CD14-positive monocyte (primary cell): ENCODE measurements around the gene RRP9. TPM values are rescaled to one million over a fixed set of nuclear protein-coding genes. Genes with fewer than 3 reads are reported as not detected.

Experiments
- DNase-seq, 3 donors: peaks; one replicate each; pipeline ENCODE4 v3.0.0-alpha.2; 2011 to 2022
- H2AFZ ChIP-seq: 2 replicates; pipeline ENCODE4 v1.6.0; 2012; ENCODE audit warnings: mild to moderate bottlenecking, low read depth, low read length, inconsistent platforms; ENCODE audit not compliant: insufficient read depth, poor library complexity, severe bottlenecking
- H3K27ac ChIP-seq, 2 donors: 1 replicate in 1 of 2; 2 replicates in 1 of 2; pipeline ENCODE4 v1.5.1; 2012 to 2013; ENCODE audit warnings: low read length in 2 of 2, control low read depth in 1 of 2, inconsistent platforms in 1 of 2, low read depth in 1 of 2, mild to moderate bottlenecking in 1 of 2
- H3K27me3 ChIP-seq, 2 donors: one replicate each; pipeline versions ENCODE4 v1.6.0 to v1.6.1; 2011 to 2013; ENCODE audit warnings: low read length in 2 of 2; ENCODE audit not compliant: control insufficient read depth in 2 of 2, insufficient read depth in 2 of 2
- H3K36me3 ChIP-seq, 2 donors: replicated peaks in 1 of 2; 1 replicate in 1 of 2; 2 replicates in 1 of 2; pipeline versions ENCODE4 v1.5.1 to v1.6.1; 2012 to 2013; ENCODE audit warnings: low read length in 2 of 2, control low read depth in 1 of 2, inconsistent platforms in 1 of 2, mild to moderate bottlenecking in 1 of 2; ENCODE audit not compliant: insufficient read depth in 2 of 2, control insufficient read depth in 1 of 2
- H3K4me1 ChIP-seq, 2 donors: 1 replicate in 1 of 2; 2 replicates in 1 of 2; pipeline versions ENCODE4 v1.5.1 to v1.6.1; 2012 to 2013; ENCODE audit warnings: low read length in 2 of 2, control low read depth in 1 of 2, inconsistent platforms in 1 of 2, mild to moderate bottlenecking in 1 of 2, moderate library complexity in 1 of 2; ENCODE audit not compliant: insufficient read depth in 2 of 2, control insufficient read depth in 1 of 2
- H3K4me2 ChIP-seq: replicated peaks from 2 replicates; pipeline ENCODE3; 2012; ENCODE audit warnings: low read length, moderate library complexity, mild to moderate bottlenecking; ENCODE audit not compliant: poor library complexity, severe bottlenecking; ENCODE audit errors: extremely low read depth
- H3K4me3 ChIP-seq, 3 experiments: fragments of 200-600 bp in 1 of 3; sonication (generic) in 1 of 3; replicated peaks in 1 of 3; 1 replicate in 2 of 3; 2 replicates in 1 of 3; pipeline ENCODE4 v1.5.1; 2011 to 2013; ENCODE audit warnings: low read length in 3 of 3, mild to moderate bottlenecking in 3 of 3, control low read depth in 2 of 3, low read depth in 2 of 3, inconsistent platforms in 1 of 3, moderate library complexity in 1 of 3
- H3K79me2 ChIP-seq: 2 replicates; pipeline ENCODE4 v1.6.0; 2012; ENCODE audit warnings: mild to moderate bottlenecking, control low read depth, inconsistent platforms, low read length, moderate library complexity; ENCODE audit not compliant: insufficient read depth
- H3K9ac ChIP-seq: 2 replicates; pipeline ENCODE4 v1.6.0; 2017; ENCODE audit warnings: low read length, mild to moderate bottlenecking; ENCODE audit not compliant: insufficient read depth, poor library complexity, severe bottlenecking
- H3K9me3 ChIP-seq, 2 donors: replicated peaks in 1 of 2; 1 replicate in 1 of 2; 2 replicates in 1 of 2; pipeline versions ENCODE4 v1.5.1 to v1.6.1; 2012 to 2013; ENCODE audit warnings: low read length in 2 of 2, control low read depth in 1 of 2; ENCODE audit not compliant: control insufficient read depth in 1 of 2, insufficient read depth in 1 of 2
- H4K20me1 ChIP-seq: 2 replicates; pipeline ENCODE4 v1.6.0; 2012; ENCODE audit warnings: mild to moderate bottlenecking, low read length, control low read depth, moderate library complexity; ENCODE audit not compliant: insufficient read depth
- H3K27ac Mint-ChIP-seq, 7 donors: one replicate each; pipeline ENCODE4 v1.8.0; 2020; ENCODE audit warnings: mild to moderate bottlenecking in 7 of 7, mixed read lengths in 7 of 7, moderate library complexity in 6 of 7, inconsistent platforms in 2 of 7
- H3K27me3 Mint-ChIP-seq, 3 donors: one replicate each; pipeline ENCODE4 v1.8.0; 2021 to 2022; ENCODE audit warnings: low read depth in 3 of 3, mild to moderate bottlenecking in 3 of 3, mixed read lengths in 3 of 3, moderate library complexity in 3 of 3, inconsistent platforms in 1 of 3
- H3K36me3 Mint-ChIP-seq, 2 donors: one replicate each; pipeline ENCODE4 v1.8.0; 2020; ENCODE audit warnings: mixed read lengths in 2 of 2, inconsistent platforms in 1 of 2, mild to moderate bottlenecking in 1 of 2
- H3K4me1 Mint-ChIP-seq: one replicate; pipeline ENCODE4 v1.8.0; 2020; ENCODE audit warnings: mild to moderate bottlenecking, mixed read lengths
- H3K4me3 Mint-ChIP-seq, 2 donors: one replicate each; pipeline ENCODE4 v1.8.0; 2020; ENCODE audit warnings: mild to moderate bottlenecking in 2 of 2, mixed read lengths in 2 of 2, moderate library complexity in 1 of 2
- H3K9me3 Mint-ChIP-seq, 7 donors: one replicate each; pipeline ENCODE4 v1.8.0; 2020 to 2022; ENCODE audit warnings: mixed read lengths in 7 of 7, mild to moderate bottlenecking in 6 of 7, moderate library complexity in 6 of 7, inconsistent platforms in 2 of 7
- WGBS: methylation state at CpG from one replicate; pipeline ENCODE4 v1.1.5; 2013; ENCODE audit warnings: missing lambda C conversion rate; ENCODE audit not compliant: insufficient coverage; 5-methylcytosine and 5-hydroxymethylcytosine counted together
- intact Hi-C, 2 donors: fragments of 100-400 bp; cut with micrococcal nuclease; formaldehyde crosslinking; loops; one replicate each; pipeline versions ENCODE4 v1.15.0 to v1.15.1; 2023
- polyA plus RNA-seq, 3 donors: library from polyadenylated mRNA; depleted of rRNA in 1 of 3; unstranded in 2 of 3; stranded (reverse) in 1 of 3; fragments of 300-500 nt in 2 of 3; fragments of >200 nt in 1 of 3; fragmentation: Illumina TruSeq in 2 of 3; gene quantifications; 1 replicate in 2 of 3; 2 replicates in 1 of 3; pipeline ENCODE4 v1.2.3, GENCODE V29; 2012 to 2021
- TF ChIP-seq, protein P1 (sequence below): fragments of 200-600 bp; IDR thresholded peaks from one replicate; pipeline ENCODE4 v1.8.0; 2022; ENCODE audit warnings: antibody characterized with exemption, mild to moderate bottlenecking

Gene RRP9
- polyA plus RNA-seq, 3 donors, result 6.7 to 10.4 (median 9.9) TPM

DNA sequence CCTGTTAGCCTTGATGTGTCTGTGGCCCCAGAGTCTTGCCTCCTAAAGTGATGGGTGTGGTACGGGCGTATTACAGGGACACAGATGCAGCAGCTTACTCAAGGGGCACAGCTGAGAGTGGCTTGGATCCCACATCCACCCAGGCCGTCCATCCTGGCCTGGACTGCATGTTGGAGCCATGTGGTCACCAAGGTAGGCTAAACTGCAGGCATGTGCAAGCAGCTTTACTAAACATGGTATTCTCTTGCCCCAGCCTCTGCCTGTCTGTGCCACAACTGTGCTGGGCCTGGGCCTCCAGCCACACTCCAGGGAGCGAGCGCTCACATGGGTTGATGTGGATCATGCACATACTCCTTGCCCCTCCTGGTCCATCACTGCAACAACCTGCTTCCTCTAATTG, 7.4 kb upstream of the RRP9 start:
- no peak overlapping the region for H3K9ac ChIP-seq
- DNase-seq, result no peak
- H3K36me3 Mint-ChIP-seq, result no peaks in the 10 kb centered on the region
- H3K4me2 ChIP-seq, result no peak overlapping the region
- H3K27ac ChIP-seq, result no peak overlapping the region
- H3K9me3 ChIP-seq, result no peaks in the 10 kb centered on the region
- H3K27me3 ChIP-seq, result no peaks in the 10 kb centered on the region
- no peak overlapping the region for H3K4me3 Mint-ChIP-seq
- H4K20me1 ChIP-seq, result no peaks in the 10 kb centered on the region
- peaks cover 13 to 14% of the 10 kb centered on the region in 2 donors for H3K4me1 ChIP-seq
- intact Hi-C loops, result no loop called here
- H3K27ac Mint-ChIP-seq, result no peak overlapping the region
- H3K9me3 Mint-ChIP-seq, result peaks cover 0 to 2% (median 0%) of the 10 kb centered on the region in 7 donors
- TF ChIP-seq, protein P1, sequence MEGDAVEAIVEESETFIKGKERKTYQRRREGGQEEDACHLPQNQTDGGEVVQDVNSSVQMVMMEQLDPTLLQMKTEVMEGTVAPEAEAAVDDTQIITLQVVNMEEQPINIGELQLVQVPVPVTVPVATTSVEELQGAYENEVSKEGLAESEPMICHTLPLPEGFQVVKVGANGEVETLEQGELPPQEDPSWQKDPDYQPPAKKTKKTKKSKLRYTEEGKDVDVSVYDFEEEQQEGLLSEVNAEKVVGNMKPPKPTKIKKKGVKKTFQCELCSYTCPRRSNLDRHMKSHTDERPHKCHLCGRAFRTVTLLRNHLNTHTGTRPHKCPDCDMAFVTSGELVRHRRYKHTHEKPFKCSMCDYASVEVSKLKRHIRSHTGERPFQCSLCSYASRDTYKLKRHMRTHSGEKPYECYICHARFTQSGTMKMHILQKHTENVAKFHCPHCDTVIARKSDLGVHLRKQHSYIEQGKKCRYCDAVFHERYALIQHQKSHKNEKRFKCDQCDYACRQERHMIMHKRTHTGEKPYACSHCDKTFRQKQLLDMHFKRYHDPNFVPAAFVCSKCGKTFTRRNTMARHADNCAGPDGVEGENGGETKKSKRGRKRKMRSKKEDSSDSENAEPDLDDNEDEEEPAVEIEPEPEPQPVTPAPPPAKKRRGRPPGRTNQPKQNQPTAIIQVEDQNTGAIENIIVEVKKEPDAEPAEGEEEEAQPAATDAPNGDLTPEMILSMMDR, result no peak
- H3K36me3 ChIP-seq, result no peaks in the 10 kb centered on the region
- peaks cover 2 to 4% (median 2%) of the 10 kb centered on the region in 3 donors for H3K27me3 Mint-ChIP-seq
- H3K79me2 ChIP-seq, result no peaks in the 10 kb centered on the region
- H3K4me1 Mint-ChIP-seq, result peaks cover 16% of the 10 kb centered on the region
- WGBS, result 100% methylated on average over 5 of the region's 5 CpGs
- no peak overlapping the region for H3K4me3 ChIP-seq
- no peak overlapping the region for H2AFZ ChIP-seq

DNA sequence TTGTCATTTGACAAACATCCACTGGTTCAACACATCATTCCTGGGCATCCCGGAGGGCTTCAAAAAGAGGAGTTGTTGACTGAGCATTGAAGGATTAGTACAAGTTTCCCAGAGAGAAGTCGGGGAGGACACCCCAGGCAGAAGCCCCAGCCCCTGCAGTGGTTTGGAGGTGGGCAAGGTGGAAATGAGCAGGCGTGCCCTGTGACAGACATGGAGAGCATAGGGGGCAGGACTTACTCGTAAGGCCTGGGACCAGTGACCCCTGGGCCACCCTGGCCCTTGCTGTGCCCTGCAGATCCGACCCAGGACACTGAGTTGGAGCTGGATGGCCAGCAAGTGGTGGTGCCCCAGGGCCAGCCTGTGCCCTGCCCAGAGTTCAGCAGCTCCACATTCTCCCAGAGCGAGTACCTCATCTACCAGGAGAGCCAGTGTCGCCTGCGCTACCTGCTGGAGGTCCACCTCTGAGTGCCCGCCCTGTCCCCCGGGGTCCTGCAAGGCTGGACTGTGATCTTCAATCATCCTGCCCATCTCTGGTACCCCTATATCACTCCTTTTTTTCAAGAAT, 6.4 kb upstream of the RRP9 start:
- no peaks in the 10 kb centered on the region for H3K36me3 Mint-ChIP-seq
- intact Hi-C loops, result no loop called here
- no peak overlapping the region for H3K4me3 Mint-ChIP-seq
- H3K4me3 ChIP-seq, result no peak overlapping the region
- no peak overlapping the region for H2AFZ ChIP-seq
- H3K27me3 Mint-ChIP-seq, result peaks cover 2 to 4% (median 2%) of the 10 kb centered on the region in 3 donors
- no peak overlapping the region for H3K9ac ChIP-seq
- no peaks in the 10 kb centered on the region for H3K79me2 ChIP-seq
- H3K27ac ChIP-seq, result no peak overlapping the region
- H3K4me1 Mint-ChIP-seq, result peaks cover 8% of the 10 kb centered on the region
- H3K9me3 ChIP-seq, result no peaks in the 10 kb centered on the region
- no peaks in the 10 kb centered on the region for H3K27me3 ChIP-seq
- H3K36me3 ChIP-seq, result no peaks in the 10 kb centered on the region
- no peak overlapping the region for H3K4me2 ChIP-seq
- no peaks in the 10 kb centered on the region for H4K20me1 ChIP-seq
- H3K9me3 Mint-ChIP-seq, result peaks cover 0 to 1% (median 0%) of the 10 kb centered on the region in 7 donors
- peaks cover 5 to 8% of the 10 kb centered on the region in 2 donors for H3K4me1 ChIP-seq
- TF ChIP-seq, protein P1, result no peak
- DNase-seq, result no peak
- H3K27ac Mint-ChIP-seq, result no peak overlapping the region
- WGBS, result 92% methylated on average over 9 of the region's 10 CpGs
